ENCODE results near the gene HOXC11.

- TF ChIP-seq CTCF (conservative IDR thresholded peaks at IDR 0.05; ENCODE audit: low read depth, low read length) (no peak), FOS (IDR thresholded peaks at IDR 0.05; ENCODE audit: low read depth, low read length) (no peak), RAD21 (IDR thresholded peaks at IDR 0.05; ENCODE audit: low read length) (no peak), POLR2A (IDR thresholded peaks at IDR 0.05; ENCODE audit: low read depth, low read length) (no peak), BHLHE40 (IDR thresholded peaks at IDR 0.05; ENCODE audit: low read depth, low read length) (no peak), ELK1 (IDR thresholded peaks at IDR 0.05; ENCODE audit: borderline replicate concordance, low read depth, low read length) (no peak), USF2 (IDR thresholded peaks at IDR 0.05; ENCODE audit: low read depth, low read length) (no peak), CHD1 (IDR thresholded peaks at IDR 0.05; ENCODE audit: low read depth, low read length) (no peak), MAFK (IDR thresholded peaks at IDR 0.05; ENCODE audit: low read depth, low read length) (no peak), SMC3 (IDR thresholded peaks at IDR 0.05; ENCODE audit: low read depth, low read length) (no peak), MXI1 (IDR thresholded peaks at IDR 0.05; ENCODE audit: borderline replicate concordance, low read depth, low read length) (no peak), RCOR1 (IDR thresholded peaks at IDR 0.05; ENCODE audit: insufficient replicate concordance, low read length) (no peak), RFX5 (IDR thresholded peaks at IDR 0.05; ENCODE audit: low read depth, low read length) (no peak), CEBPB (IDR thresholded peaks at IDR 0.05; ENCODE audit: low read depth, low read length) (no peak)
Measured at GRCh38 chr12:53947743-53948142, 25.2 kb upstream of the HOXC11 start.
